GM19438 (cell line): ENCODE results near the gene CXCL11.
"Not testable (repeated sequence)": the region's sequence is repeated elsewhere in the genome, so short reads cannot be mapped to it uniquely, and the experiment has no call there.

Experiments used
- ATAC-seq: cut with Tn5 transposase; IDR thresholded peaks from one replicate; pipeline ENCODE4 v1.9.1; 2021; ENCODE audit warnings: low read depth; ENCODE audit not compliant: unreplicated experiment

Gene CXCL11

DNA sequence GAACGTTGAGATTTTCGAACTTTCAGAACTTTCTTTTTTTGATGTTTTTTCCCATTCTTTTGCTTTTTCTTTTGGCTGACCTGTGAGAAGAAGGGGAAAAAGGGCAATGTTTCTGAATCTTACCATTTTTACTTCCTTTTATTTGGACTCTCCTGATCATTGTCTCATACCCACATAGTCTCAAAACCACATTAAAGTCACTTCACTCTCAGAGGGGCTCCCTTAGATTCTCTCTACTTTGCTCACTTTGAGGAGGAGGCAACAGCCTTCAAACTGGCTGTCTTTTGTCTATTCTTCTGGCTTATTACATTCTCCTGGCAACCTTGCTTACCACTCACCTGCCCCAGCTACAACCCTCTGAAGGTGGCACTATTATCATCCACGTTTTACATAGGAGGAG is 32.2 kb downstream of the CXCL11 start:
- no peak for ATAC-seq

DNA sequence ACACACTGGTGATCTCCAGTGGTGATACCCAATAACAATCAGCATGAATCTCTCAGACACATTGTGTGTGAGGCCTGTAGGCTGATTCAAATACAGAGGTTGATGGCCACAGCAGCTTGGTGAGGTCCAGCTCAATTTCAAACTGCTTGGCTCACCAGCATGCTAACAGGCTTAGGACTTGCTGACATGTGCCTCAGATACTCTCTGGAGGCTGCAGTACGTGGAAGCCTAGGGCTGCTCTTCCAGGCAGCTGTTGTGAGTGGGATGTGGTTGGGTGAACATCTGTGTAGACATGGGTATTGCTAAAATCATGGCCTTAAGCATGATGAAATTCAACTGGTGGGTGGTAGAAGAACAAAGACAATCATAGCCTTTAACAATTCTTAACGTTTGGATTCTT is 32.8 kb downstream of the CXCL11 start:
- no peak for ATAC-seq

DNA sequence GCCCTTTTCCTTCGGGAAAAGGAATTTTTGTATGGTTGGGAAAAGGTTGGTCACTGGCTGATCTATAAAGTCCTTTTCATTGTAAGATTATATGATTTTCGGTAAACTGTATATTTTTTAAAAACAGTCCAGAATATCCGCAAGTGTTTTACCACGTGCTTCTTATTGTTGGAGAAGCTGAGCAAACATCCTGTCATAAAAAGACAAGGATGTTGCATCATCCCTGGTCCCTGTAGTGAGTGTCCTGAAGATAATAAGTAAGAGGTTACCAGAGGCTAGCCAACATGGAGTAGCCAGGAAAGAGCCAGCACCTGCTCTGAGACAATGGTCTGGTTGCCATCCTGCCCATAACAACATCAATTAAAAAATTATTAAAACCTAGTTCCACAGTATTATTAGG is 33.7 kb downstream of the CXCL11 start:
- ATAC-seq, result no peak

DNA sequence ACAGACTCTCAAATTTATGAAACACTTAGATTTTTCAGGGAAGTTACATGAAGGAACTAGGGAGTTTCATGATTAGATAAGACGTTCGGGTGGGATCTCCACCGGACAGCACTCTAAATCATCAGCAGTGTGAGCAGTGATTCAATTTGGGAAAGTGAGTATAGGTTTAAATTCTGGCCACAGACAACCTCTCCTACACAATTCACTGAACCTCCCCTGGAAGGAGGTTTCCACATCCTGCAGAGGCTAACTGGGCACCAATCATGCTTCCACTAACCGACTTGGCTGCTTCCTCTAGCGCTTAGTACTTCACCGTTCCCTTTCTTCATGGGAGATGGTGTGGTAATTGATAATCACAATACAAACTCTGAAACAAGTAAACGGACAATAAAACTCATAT is 34.2 kb downstream of the CXCL11 start:
- ATAC-seq, result no peak

DNA sequence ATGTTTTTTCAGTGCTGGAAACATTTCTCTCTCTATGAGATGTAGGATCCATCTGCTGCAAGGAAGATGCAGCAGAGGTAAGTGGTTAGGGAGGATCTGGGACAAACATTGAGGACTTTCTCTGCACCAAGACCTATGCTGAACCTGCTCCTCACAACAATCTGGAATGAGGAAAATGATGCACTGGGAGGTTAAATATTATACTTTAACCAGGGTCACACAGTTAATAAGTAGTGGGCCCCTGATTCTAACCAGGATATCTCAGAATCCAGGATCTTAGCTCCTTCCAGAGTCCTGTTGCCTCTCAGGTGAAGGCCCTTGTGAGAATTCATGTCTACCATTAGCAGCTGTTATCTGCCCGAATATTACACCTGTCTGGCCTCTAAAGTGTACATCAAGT is 35.6 kb downstream of the CXCL11 start:
- no peak for ATAC-seq

DNA sequence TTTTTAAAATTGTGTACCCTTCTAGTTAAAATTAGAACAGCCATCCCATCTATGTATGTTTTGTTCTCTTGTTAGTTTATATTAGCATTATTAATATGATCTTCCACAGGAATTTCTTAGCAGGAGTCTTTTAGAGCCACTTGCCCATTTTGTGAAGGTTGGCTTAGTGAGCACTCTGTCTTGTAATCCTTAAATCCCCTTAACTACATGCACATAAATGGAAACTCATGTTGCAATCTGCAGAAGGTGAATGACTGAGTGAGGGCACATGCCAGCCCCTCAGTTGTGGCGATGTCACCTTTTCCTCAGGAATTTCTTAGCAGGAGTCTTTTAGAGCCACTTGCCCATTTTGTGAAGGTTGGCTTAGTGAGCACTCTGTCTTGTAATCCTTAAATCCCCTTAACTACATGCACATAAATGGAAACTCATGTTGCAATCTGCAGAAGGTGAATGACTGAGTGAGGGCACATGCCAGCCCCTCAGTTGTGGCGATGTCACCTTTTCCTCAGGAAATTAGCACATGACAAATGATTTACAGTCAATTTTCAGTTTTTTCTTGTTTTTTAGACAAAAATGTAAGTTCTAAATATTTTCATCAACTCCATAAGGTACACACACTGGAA is 37.2 kb downstream of the CXCL11 start:
- ATAC-seq, result not testable (repeated sequence)

DNA sequence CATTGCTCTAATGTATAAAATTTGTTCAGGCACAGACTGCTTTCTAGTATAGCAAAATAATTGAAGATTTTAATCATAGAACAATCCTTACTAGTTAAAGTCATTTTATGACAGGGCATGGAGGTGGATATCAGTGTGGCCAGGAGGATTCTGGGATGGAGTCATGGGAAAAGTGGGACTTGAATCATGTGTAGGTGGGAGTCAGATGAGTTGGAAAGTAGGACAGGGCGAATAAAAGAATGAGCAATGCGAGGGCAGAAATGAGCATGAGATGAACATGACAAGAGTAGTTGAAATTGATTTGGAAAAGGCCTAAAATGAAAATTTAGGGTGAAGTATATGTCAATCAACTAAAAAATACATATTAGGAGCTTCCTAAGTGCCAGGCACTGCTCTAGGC is 37.9 kb downstream of the CXCL11 start:
- no peak for ATAC-seq

DNA sequence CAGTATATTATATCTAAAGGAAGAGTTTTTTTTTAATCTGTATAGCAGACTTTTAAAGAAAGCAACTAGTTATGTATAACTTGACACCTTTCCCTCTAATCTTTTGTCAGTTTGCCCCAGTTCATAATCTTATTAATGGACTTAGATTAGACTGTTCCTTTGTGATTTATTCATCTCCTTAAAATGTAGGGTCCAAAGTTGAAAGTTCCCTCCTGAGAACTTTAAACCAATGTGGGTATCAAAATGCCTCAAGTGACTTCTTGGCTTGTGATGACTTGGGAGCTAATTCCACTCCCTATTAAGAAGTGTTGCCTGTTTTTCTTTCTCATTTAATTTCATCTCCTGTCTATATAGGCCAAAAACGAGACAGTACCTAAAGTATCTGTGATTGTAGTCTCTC is 38.8 kb downstream of the CXCL11 start:
- no peak for ATAC-seq

DNA sequence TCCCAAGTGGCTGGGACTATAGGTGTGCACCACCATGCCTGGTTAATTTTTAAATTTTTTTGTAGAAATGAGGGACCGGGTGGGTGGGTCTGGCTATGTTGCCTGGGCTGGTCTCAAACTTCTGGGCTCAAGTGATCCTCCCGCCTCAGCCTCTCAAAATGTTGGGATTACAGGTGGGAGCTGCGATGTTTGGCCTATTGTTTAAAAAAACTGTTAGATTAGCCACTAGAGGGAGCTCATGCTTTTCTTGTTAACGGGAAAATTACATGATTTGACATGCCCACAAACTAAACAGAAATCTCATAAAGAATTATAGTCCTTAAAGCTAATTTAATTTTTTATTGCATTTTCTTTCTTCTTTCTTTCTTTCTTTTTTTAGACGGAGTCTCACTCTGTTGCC is 40.1 kb downstream of the CXCL11 start:
- ATAC-seq, result no peak

DNA sequence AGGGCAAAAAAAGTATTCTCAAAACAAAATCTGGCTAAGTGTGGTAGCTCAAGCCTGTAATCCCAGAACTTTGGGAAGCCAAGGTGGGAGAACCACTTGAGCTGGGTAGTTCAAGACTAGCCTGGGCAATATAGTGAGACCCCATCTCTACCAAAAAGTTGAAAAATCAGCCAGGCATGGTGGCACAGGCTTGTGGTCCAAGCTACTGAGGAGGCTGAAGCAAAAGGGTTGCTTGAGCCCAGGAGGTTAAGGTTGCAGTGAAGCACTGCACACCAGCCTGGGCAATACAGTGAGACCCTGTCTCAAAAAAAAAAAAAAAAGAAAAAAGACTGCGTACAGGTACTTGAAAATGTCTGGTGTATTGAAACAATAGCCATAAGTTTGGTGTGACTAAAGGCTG is 43.4 kb downstream of the CXCL11 start:
- no peak for ATAC-seq

DNA sequence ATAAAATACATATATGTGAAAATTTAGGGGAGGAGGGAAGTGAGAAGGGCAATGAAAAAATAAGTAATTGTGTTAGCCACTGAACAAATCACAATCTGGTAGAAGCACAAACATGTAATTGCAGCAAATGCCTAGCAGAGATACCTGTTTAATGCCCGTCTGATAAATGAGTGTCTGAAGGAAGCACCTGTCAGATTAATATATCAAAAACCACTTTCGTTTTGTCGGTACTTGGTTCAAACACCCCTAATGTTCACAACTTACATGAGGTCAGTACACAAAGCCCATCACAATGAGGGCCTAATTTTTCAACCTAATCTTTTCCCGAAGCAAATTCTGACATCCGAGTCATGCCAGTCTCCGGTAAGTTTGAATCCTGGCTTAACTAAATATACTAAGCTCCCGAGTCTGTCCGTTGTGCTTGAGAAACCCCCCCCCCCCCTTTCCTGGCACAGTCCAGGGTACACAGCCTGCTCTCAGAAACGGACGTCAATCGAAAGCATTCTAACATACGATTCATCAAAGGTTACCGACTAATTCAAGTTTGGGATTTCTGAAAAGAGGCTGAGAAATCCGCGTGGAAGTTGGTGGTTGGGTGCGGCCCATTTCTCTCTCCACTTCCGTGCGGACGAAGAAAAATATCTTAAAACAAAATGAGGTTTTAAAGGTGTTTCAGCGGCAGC is 45.9 kb downstream of the CXCL11 start:
- no peak for ATAC-seq

DNA sequence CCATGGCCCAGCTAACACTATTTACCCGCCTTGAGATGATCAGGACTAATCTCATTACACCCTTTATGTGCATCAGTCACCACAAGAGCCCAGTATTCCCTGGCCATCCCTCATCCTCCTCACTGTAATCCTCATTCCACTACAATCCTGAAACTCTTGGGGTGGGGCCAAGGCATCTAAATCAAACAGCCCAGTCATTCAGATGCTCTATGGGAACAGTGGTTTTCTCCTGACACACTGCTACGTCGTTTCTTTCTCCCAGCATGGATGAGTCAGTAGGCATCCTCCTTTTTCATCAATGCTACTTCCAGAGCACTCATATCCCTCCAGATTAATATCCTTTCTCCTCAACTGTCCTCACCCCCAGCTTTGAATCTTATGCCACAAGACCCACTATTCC is 50.8 kb downstream of the CXCL11 start:
- no peak for ATAC-seq
